Pulmonary artery endothelial cell (primary cell): ENCODE data around the gene CD24. TPM values are rescaled to one million over a fixed set of nuclear protein-coding genes. Genes with fewer than 3 reads are reported as not detected.

ENCODE experiments used
- DNase-seq: peaks from one replicate; pipeline ENCODE4 v3.0.0-alpha.2; 2011; ENCODE audit warnings: low read depth, low spot score
- total RNA-seq: library from RNA; depleted of rRNA; stranded (reverse); fragments of >200 nt; gene quantifications from 2 replicates; pipeline ENCODE4 v1.2.3, GENCODE V29; 2014

The CD24 gene
- total RNA-seq, 1 donor from 2014 or later = 0.92 TPM

DNA sequence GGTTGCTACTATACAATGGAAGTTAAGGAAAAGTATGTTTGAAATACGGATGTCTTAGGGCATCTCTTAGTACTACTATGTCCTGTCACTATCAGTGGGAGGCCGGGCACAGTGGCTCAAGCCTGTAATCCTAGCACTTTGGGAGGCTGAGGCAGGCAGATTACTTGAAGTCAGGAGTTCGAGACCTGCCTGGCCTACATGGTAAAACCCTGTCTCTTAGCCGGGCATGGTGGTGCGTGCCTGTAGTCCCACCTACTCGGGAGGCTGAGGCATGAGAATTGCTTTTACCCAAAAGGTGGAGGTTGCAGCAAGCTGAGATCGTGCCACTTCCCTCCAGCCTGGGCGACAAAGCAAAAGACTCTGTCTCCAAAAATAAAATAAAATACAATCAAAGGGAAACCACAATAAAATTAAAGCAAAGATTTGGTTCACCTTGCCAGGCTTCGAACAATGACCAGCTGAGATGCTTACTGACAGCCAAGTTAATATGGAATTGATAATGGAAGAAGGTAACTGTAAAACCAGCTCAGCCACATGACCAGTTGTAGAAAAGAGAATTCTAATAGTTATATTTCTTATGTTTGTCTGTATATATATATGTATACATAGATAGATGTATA lies 6.5 kb downstream of the CD24 start:
- DNase-seq = no peak

DNA sequence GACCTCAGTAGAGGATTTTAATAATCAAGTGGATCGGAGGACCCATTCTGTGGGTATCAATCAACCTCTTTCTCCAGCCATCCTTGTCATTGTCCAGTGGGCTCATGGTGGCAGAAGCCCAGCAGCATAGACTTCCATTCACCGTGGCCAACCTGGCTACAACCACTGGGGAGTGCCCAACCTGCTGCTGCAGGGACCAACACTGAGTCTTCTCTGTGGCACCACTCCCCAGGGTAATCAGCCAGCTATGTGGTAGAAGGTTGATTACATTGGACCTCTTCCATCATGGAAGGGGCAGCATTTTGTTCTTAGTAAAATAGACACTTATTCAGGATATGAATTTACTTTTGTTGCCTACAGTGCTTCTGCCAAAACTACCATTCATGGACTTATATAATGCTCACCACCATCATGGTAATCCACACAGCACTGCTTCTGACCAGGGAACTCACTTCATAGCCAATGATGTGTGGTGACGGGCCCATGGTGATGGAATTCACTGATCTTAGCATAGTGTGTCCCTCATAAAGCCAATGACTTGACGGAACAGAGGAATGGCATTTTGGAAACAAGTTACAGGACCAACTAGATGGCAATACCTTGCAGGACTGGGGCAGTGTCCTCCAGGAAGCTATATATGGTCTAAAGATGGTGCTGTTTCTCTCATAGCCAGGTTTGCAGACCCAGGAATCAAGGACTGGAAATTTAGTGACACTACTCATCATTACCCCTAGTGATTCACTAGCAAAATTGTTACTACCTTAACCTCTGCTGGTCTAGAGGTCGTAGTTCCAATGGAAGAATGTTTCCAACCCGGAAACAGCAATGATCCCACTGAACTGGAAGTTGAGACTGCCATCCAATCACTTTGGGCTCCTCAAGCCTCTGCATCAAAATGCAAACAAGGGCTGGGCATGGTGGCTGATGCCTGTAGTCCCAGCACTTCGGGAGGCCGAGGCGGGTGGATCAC lies 7.6 kb downstream of the CD24 start:
- no peak for DNase-seq

GRCh38 chr6:106966229-106966628 lies 8.3 kb downstream of the CD24 start:
- DNase-seq = no peak

DNA sequence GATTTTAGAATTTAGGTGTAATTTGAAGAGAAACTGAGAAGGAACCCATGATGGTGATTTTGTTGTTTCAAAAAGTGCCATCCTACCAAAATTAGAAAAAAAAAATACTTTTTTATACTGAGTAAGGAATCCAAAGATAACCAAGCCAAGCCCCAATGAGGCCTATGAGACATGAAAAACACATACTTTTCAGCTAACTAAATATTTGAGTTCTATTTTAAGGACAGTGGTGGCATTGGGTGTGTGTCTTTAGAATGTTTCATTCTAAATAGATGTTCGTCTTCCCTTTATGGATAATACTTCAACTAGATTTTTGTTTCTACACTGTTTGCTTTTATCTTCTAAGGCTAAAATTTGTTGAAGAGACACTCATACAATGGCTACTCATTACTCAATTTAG lies 9.6 kb downstream of the CD24 start:
- no peak for DNase-seq

DNA sequence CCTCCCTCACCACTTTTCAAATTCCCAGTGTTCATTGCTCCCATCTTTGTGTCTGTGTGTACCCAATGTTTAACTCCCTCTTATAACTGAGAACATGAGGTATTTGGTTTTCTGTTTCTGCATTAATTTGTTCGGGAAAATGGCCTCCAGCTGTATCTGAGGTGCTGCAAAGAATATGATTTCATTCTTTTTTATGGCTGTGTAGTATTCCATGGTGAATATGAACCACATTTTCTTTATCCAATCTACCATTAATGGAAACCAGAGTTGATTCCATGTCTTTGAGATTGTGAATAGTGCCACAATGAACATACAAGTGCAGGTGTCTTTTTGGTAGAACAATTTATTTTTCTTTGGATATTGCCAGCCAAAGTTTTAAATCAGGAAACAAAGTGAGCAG lies 10.4 kb downstream of the CD24 start:
- no peak for DNase-seq

- no peak for DNase-seq
Observed at GRCh38 chr6:106963544-106963943, 11.0 kb downstream of the CD24 start.

- DNase-seq = no peak
Observed at GRCh38 chr6:106961801-106962200, 12.7 kb downstream of the CD24 start.

- no peak for DNase-seq
Observed at GRCh38 chr6:106961136-106961535, 13.4 kb downstream of the CD24 start.

DNA sequence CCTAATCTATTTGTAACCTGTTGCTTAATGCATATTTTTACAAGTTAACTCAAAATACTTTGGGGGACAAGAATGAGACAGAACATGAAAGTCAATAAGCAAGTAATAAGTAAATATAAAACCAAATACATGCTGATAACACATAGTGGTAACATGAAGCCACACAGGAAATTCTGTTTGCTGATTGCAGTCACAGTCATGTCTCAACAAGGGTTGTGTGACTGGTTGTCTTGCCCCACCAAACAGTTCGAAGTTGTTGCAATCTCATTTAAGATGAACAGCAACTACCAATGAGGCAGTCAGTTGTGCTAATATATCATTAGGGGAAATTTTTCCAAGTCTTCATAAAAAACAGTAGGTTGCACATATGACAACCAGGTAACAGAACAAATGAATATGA lies 14.5 kb downstream of the CD24 start:
- DNase-seq = no peak

- DNase-seq = no peak
Observed at GRCh38 chr6:106939848-106940247, 34.7 kb downstream of the CD24 start.

DNA sequence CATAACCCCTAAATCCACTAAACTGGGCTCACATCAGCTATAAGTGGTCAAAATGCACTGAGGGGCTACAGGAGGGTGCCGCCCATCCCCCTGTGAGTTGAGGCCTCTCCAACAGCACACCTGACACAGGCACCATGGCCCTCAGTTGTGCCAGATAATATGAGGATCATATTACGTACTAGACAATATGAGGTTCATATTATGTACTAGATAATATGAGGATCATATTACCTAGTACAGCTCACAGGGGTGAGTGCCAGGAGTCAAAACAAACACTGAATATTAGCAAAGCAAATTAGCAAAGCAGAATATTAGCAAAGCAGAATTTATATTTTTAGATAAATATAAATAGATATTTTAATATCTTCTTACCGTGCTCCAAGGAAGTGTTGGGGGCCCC lies 35.3 kb downstream of the CD24 start:
- DNase-seq = no peak

GRCh38 chr6:106927531-106928398 lies 46.8 kb downstream of the CD24 start:
- no peak for DNase-seq

DNA sequence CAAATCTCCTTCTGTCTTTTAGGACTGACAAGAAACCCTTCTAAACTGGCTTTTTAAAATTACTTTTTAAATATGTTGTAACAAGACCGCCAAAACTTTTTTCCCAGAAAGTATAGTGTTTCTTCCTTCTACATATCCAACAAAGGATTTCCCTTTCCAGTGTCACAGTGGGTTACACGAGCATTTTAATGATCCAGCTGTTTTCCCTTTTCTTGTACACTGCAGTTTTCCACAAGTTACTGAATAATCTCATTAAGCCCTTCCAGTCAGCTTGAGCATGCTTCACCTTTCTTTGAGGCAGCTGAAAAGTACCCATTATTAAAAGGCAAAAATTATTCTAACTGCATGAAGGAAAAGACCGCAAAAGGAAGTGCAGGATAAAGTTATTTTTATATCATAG lies 48.6 kb downstream of the CD24 start:
- DNase-seq = no peak

DNA sequence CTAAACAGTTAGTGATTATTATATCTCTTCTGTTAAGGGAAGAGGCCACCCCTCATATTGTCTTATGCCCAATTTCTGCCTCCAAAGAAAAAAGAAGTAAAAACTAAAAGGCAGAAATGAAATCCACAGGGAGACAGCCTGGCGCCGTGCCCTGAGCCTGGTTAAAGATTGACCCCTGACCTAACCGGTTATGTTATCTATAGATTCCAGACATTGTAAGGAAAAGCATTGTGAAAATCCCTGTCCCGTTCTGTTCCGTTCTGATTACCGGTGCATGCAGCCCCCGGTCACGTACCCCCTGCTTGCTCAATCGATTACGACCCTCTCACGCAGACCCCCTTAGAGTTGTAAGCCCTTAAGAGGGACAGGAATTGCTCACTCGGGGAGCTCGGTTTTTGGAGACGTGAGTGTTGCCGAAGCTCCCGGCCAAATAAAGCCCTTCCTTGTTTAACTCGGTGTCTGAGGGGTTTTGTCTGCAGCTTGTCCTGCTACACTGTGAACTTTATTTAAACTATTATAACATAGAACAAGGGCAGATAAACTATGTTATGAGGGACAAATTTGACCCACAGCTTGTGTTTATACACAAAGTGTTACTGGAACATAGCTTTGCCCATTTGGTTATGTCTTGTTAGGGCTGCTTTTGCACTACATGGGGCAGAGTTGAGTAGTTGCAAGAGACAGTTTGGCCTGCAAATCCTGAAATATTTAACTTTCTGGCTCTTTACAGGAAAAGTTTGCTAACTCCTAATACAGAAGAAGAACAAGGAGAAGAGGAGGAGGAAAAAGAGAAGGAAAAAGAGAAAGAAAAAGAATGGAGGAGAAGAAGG lies 49.6 kb downstream of the CD24 start:
- DNase-seq = no peak

DNA sequence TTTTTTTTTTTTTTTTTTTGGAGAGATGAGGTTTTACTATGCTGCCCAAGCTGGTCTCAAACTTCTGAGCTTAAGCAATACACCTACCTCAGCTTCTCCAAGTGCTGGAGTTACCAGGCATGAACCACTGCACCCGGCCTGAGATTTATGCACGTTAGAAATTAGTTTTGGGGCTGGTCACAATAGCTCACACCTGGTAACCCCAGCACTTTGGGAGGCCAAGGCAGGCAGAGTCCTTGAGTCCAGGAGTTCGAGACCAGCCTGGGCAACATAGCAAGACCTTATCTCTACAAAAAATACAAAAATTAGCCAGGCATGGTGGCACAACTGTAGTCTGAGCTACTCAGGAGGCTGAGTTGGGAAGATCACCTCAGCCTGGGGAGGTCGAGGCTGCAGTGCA lies 51.9 kb downstream of the CD24 start:
- no peak for DNase-seq

Other genes with a start within 250 kb of the CD24 start
- gene MTRES1, start 53.5 kb upstream of the CD24 start, total RNA-seq = 10.9 and 12.2 TPM in 2 replicates
- 2.0 and 3.5 TPM in 2 replicates for gene BEND3, start 140.8 kb upstream of the CD24 start, total RNA-seq